Activated naive CD4-positive, alpha-beta T cell treated with anti-CD3 and anti-CD28 coated beads, Interleukin-2, amount 50 U/mL, for 72 hours (primary cell): ENCODE results near the gene PDLIM1. TPM values are rescaled to one million over a fixed set of nuclear protein-coding genes. Genes with fewer than 3 reads are reported as not detected.

Experiments used
- ATAC-seq, 2 donors: fragments of 150-1000 bp; cut with Tn5 transposase; 2 replicates each; pipeline ENCODE4 v1.10.0; 2021; ENCODE audit warnings: mild to moderate bottlenecking in 2 of 2, moderate library complexity in 2 of 2
- DNase-seq, 2 donors: peaks; one replicate each; pipeline ENCODE4 v3.0.0; 2021 to 2022; ENCODE audit warnings: low spot score in 2 of 2
- H3K27ac Mint-ChIP-seq, 2 donors: one replicate each; pipeline ENCODE4 v1.8.0; 2022; ENCODE audit warnings: mild to moderate bottlenecking in 2 of 2, mixed read lengths in 2 of 2
- H3K36me3 Mint-ChIP-seq, 2 donors: one replicate each; pipeline ENCODE4 v1.8.0; 2022; ENCODE audit warnings: mixed read lengths in 2 of 2
- H3K9me3 Mint-ChIP-seq, 2 donors: one replicate each; pipeline ENCODE4 v1.8.0; 2022; ENCODE audit warnings: mixed read lengths in 2 of 2
- total RNA-seq, 2 donors: library from RNA; stranded (reverse); gene quantifications; one replicate each; pipeline ENCODE4 v1.2.3, GENCODE V29; 2022

PDLIM1 gene
- total RNA-seq, 2 donors from 2014 or later, result 4.2 TPM; not detected in 1

DNA sequence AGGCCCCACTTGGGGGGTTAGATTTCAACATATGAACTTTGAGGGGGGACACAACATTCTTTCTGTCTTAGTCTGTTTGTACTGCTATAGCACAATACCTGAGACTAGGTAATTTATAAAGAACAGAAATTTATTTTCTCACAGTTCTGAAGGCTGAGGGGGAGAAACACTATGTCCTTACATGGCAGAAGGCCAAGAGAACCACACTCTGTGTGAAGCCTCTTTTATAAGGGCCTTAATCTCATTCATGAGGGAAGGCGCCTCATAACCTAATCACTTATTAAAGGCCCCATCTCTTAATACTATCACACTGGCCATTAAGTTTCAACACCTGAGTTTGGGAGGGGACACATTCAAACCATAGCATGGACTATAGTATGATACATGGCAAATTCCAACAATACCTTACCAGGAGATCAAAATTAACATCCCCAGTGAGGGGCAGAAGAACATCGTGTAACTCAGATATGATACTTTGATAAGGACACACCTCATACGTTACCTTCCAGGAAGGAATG is 9.3 kb upstream of the PDLIM1 start:
- no peak overlapping the region for H3K27ac Mint-ChIP-seq
- no peaks in the 10 kb centered on the region for H3K36me3 Mint-ChIP-seq
- H3K9me3 Mint-ChIP-seq, result no peaks in the 10 kb centered on the region
- no peak for DNase-seq
- ATAC-seq, result no peak

- ATAC-seq (no peak), DNase-seq (no peak)
- H3K27ac Mint-ChIP-seq, result no peak overlapping the region
- H3K9me3 Mint-ChIP-seq, result no peaks in the 10 kb centered on the region
- no peaks in the 10 kb centered on the region for H3K36me3 Mint-ChIP-seq
Observed at GRCh38 chr10:95297402-95297801, 6.6 kb upstream of the PDLIM1 start.

GRCh38 chr10:95296764-95297163 is 6.0 kb upstream of the PDLIM1 start:
- Mint-ChIP-seq H3K9me3 (no peaks in the 10 kb centered on the region), H3K27ac (no peak overlapping the region), H3K36me3 (no peaks in the 10 kb centered on the region)
- DNase-seq, result no peak
- no peak for ATAC-seq

DNA sequence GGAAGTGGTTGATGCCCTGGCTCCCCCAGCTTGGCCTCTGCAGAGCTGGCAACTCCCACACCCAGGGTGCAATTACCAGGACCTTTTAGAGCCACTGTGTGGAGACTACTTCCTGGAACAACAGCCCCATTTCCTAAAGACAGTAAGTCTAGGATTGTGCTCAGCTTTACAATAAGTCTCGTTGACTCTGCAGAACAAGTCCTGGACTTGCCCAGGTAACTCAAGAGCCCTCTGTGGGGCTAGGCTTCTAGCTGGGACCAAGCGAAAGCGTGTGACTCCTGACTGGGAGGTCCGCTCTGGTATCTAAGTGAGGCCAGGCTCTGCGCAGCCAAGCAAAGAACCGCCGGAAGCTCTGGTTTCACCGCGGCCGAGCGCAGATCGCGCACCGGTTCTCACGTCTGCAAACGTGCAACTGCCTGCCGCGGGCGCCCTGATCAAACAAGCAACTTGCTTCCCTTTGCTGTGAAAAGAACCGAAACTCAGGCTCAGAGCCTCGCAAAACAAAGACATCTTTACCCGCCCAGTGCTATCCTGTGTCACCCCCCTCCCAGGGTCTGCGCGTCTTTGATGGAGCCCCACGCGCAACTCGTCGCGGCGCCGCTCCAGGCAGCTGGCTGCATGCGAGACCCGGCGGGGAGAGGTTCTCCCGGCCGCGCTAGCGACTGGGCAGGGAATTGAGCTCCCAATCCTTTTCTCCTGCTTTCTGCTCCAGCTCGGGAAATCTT is 4.4 kb upstream of the PDLIM1 start:
- H3K36me3 Mint-ChIP-seq, result peaks cover 6% of the 10 kb centered on the region in 2 donors
- ATAC-seq, result peak; percentile 77 to 82
- peak in 1 of 2 donors; percentile 61 for DNase-seq
- no peaks in the 10 kb centered on the region for H3K9me3 Mint-ChIP-seq
- peak overlapping the region in 1 of 2 donors; percentile 39 for H3K27ac Mint-ChIP-seq

DNA sequence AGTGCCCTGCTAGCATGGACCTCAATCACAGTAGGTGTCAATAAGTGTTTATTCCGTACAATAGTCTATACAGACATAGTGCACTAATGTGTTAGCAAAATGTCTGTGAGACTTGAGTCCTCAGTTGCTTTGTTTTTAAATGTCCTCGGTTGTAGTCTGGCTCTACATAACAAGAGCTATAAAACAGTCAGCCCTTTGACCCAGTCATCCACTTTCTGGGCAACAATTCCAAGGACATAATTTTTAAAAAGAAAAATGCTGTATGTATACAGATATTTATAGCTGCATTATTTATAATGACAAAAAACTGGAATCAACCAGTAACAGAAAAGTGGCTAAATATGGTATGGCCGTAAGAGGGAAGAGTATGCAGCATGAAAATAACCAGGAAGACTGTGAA is 2.8 kb upstream of the PDLIM1 start:
- no peak overlapping the region for H3K27ac Mint-ChIP-seq
- H3K36me3 Mint-ChIP-seq, result peaks cover 6 to 10% of the 10 kb centered on the region in 2 donors
- DNase-seq, result no peak
- no peak for ATAC-seq
- H3K9me3 Mint-ChIP-seq, result no peaks in the 10 kb centered on the region

- DNase-seq, result no peak
- Mint-ChIP-seq H3K27ac (no peak overlapping the region), H3K9me3 (no peaks in the 10 kb centered on the region), H3K36me3 (peaks cover 6 to 10% of the 10 kb centered on the region in 2 donors)
- no peak for ATAC-seq
Observed at GRCh38 chr10:95291365-95292039, 699 bp upstream of the PDLIM1 start.

DNA sequence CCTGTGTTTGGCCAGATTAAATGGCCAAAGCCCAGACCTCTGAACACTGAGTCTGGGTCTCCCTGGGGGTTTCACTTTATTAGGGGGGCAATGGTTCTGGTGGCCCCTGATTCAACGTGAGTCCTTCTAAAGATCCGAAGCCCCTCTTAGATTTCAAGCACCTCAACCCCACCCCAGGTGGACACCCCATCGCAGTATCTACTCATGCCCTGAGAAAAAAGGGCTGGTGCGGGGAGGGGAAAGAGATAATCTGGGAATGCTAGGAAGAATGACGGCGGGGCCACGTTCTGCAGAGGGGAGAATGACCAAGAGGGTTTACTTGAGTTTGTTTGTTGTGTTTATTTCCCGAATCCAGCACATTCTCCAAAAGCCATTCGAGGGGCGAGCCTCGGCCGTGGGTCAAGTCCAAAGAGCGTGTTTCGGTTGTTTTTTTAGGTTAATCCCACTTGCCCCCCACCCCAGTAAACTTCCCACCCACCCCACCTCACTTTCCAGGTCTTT is 832 bp downstream of the PDLIM1 start:
- Mint-ChIP-seq H3K36me3 (peaks cover 6 to 10% of the 10 kb centered on the region in 2 donors), H3K27ac (no peak overlapping the region), H3K9me3 (no peaks in the 10 kb centered on the region)
- DNase-seq (no peak), ATAC-seq (no peak)

GRCh38 chr10:95289003-95289920 is 1.5 kb downstream of the PDLIM1 start:
- Mint-ChIP-seq H3K36me3 (peaks cover 6 to 10% of the 10 kb centered on the region in 2 donors), H3K9me3 (no peaks in the 10 kb centered on the region), H3K27ac (no peak overlapping the region)
- DNase-seq (no peak), ATAC-seq (no peak)

GRCh38 chr10:95288303-95288702 is 2.5 kb downstream of the PDLIM1 start:
- Mint-ChIP-seq H3K36me3 (peaks cover 6 to 10% of the 10 kb centered on the region in 2 donors), H3K27ac (no peak overlapping the region), H3K9me3 (no peaks in the 10 kb centered on the region)
- ATAC-seq (no peak), DNase-seq (no peak)

GRCh38 chr10:95287281-95287680 is 3.5 kb downstream of the PDLIM1 start:
- no peaks in the 10 kb centered on the region for H3K9me3 Mint-ChIP-seq
- peaks cover 6 to 10% of the 10 kb centered on the region in 2 donors for H3K36me3 Mint-ChIP-seq
- no peak for ATAC-seq
- no peak for DNase-seq
- no peak overlapping the region for H3K27ac Mint-ChIP-seq

- DNase-seq, result no peak
Observed at GRCh38 chr10:95286707-95287106, 4.1 kb downstream of the PDLIM1 start.

DNA sequence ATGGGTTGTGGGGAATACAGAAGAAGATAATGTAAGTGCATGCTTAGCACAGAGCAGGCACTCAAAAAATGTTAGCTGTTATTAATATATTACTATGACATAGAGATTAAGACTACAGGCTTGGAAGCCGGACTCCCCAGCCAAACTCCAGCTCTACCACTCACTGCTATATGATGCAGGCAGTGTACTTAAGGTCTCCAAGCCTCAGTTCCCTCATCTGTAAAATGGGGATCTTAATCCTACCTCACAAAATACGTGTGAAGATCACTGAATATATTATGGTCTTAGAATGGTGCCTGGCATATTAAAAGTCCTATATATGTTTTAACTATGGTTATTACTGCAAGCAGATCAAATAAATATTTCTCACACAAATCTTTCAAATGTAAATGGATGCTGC is 5.2 kb downstream of the PDLIM1 start:
- Mint-ChIP-seq H3K27ac (no peak overlapping the region), H3K9me3 (no peaks in the 10 kb centered on the region), H3K36me3 (peaks cover 0 to 4% of the 10 kb centered on the region in 2 donors)
- DNase-seq, result no peak
- no peak for ATAC-seq

More at GRCh38 chr10:95286707-95287106, 4.1 kb downstream of the PDLIM1 start:
- H3K36me3 Mint-ChIP-seq, result peaks cover 6 to 10% of the 10 kb centered on the region in 2 donors
- no peak for ATAC-seq
- no peaks in the 10 kb centered on the region for H3K9me3 Mint-ChIP-seq
- H3K27ac Mint-ChIP-seq, result no peak overlapping the region

DNA sequence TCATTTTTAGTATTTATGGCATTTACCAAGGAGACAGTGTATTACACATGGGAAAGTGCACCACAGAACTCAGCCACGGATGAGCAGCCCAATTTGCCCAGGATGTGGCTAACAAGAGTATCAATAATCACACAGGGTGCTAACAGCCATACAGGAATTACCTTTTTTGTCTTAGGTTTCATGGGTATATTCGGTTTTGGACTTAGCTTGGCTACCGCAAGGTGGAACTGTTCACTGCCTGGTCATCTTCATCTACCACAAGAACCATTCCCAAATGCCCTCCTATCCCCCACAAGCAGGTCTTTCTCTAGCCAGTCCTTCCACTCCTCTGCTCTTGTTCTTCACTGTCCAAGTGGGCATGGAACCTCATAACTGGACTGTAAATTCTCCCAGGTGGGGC is 6.0 kb downstream of the PDLIM1 start:
- no peak overlapping the region for H3K27ac Mint-ChIP-seq
- H3K36me3 Mint-ChIP-seq, result peaks cover 0 to 4% of the 10 kb centered on the region in 2 donors
- H3K9me3 Mint-ChIP-seq, result no peaks in the 10 kb centered on the region
- no peak for ATAC-seq
- no peak for DNase-seq

DNA sequence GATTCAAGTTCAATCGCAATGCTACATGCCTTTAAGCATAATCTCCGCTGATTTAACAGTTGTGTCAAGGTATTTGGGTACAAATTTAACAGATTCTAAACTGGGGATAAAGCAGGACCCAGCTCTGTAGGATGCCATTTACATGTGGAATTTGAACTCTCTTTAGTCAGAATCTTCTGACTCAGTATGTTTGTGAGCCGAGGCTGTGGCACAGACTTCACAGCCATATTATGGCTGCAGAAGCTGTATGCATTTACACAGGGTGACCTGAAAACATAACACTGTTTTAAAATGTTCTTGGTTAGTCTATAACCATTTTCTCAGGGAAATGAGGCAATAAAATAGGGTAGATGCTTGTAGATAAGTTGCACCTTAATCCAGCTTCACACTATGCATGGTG is 8.7 kb downstream of the PDLIM1 start:
- Mint-ChIP-seq H3K36me3 (no peaks in the 10 kb centered on the region), H3K27ac (no peak overlapping the region), H3K9me3 (no peaks in the 10 kb centered on the region)
- DNase-seq (no peak), ATAC-seq (no peak)

DNA sequence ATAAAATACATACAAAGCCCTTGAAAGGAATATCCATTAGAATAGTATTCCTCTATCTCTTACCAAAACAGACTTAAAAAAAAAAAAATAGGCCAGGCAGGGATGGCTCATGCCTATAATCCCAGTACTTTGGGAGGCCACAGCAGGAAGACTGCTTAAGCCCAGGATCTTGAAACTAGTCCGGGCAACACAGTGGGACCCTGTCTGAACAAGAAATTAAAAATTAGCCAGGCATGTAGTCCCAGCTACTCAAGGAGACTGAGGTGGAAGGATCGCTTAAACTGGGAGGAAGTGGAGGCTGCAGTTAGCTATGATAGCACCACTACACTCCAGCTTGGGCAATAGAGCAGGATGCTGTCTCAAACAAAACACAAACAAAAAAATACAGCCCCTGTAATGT is 9.6 kb downstream of the PDLIM1 start:
- no peak for ATAC-seq
- Mint-ChIP-seq H3K36me3 (no peaks in the 10 kb centered on the region), H3K9me3 (no peaks in the 10 kb centered on the region), H3K27ac (no peak overlapping the region)
- no peak for DNase-seq

GRCh38 chr10:95280637-95281036 is 10.2 kb downstream of the PDLIM1 start:
- no peak overlapping the region for H3K27ac Mint-ChIP-seq
- no peak for ATAC-seq
- no peaks in the 10 kb centered on the region for H3K9me3 Mint-ChIP-seq
- no peaks in the 10 kb centered on the region for H3K36me3 Mint-ChIP-seq
- no peak for DNase-seq
